ENCODE data around the gene RPS16.
A peak's percentile ranks its signal among the peaks of the same experiment; 100 is the strongest.

RPS16 gene

DNA sequence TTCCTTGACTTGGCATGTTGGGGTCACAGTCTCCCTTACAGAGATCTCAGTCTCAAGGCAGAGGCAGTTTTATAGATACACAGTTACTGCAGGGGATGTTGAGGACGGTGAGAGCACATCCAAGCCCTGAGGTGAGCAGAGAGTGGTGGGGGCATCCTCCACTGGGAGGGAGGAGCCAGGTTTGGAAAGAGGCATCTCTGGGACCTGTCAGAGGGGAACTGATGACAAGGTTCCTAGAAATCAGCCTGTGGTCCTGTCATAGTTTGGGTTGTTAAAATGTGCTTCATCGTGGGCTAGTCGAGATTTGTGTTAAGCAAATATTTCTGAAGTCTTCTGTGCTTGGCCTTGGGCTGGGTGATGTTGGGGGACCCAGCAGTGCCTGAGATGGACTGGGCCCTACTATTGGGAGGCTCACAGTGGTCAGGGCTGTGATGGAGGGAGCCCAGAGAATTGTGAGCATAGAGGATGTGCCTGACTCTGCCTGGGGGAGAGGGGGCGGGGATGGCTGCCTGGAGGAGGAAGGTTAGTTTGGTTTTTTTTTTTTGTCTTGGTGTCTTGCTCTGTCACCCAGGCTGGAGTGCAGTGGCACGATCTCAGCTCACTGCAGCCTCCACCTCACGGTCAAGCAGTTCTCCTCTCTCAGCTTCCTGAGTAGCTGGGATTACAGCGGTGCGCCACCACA lies 13.5 kb upstream of the RPS16 start:
- DNase-seq (ENCODE audit: low spot score), result no peak

DNA sequence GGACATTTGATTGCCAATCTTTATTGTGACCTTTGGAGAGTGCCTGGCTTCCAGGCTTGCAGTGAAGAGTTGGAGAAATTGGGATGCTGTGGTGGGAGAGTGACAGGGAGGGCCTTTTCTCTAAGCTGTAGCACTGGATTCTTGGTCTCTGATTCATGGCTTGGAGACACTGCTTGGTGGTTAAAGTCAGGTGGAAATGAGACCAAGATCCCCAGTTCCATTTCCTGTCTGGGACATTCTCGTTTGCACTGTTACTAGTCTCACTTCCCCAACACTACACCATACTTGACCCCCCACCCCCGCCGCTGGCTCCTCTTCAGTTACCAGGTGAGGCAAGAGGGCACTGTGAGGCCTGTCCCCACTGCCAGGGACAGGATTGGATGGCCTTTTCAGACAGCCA lies 12.5 kb upstream of the RPS16 start:
- DNase-seq (ENCODE audit: low spot score), result no peak

GRCh38 chr19:39446365-39447084 lies 10.8 kb upstream of the RPS16 start:
- no peak for DNase-seq (ENCODE audit: low spot score)

- peak; percentile 99 for DNase-seq (ENCODE audit: low spot score)
These were observed 9.7 kb upstream of the RPS16 start, which contains the start of gene SUPT5H for GRCh38 chr19:39445196-39446111. SUPT5H (plus strand) TSS chr19:39445582; CDS start chr19:39445891, 309 bp downstream.

GRCh38 chr19:39444598-39445195 lies 8.9 kb upstream of the RPS16 start:
- peak; percentile 31 for DNase-seq (ENCODE audit: low spot score)

DNA sequence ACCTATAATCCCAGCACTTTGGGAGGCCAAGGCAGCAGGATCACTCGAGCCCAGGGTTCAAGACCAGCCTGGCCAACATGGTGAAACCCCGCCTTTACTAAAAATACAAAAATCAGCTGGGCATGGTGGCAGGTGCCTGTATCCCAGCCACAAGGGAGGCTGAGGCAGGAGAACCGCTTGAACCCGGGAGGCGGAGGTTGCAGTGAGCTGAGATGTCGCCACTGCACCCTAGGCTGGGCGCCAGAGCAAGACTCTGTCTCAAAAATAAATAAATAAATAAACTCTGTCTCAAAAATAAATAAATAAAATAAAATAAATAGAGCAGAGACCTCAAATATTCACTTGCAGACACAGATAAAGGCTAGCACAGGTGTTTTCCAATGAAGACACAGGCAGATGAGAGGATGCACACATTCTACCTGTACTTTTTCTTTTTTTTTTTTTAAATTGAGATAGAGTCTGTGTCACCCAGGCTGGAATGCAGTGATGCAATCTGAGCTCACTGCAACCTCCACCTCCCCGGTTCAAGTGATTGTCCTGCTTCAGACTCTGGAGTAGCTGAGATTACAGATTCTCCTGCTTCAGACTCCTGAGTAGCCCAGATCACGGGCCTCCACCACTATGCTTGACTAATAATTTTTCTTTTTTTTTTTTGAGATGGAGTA lies 2.7 kb upstream of the RPS16 start:
- DNase-seq (ENCODE audit: low spot score), result no peak

DNA sequence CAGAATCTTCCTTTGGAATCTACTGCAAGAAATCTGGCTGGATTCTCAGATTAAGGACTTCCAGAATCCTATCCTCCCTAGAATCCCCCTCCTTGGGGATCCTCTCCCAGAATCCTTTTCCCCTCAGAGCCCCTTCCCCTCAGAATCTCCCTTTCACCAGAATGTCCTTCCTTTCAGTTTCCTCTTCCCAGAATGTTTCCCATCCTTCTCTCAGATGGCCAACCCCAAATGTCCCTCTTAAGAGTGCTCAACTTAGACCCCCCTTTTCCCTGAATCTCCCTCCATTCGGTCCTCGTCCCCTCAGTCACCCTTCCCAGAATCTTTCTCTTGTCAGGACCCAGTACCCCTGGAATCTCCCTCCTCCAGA lies 584 bp upstream of the RPS16 start:
- no peak for DNase-seq (ENCODE audit: low spot score)

DNA sequence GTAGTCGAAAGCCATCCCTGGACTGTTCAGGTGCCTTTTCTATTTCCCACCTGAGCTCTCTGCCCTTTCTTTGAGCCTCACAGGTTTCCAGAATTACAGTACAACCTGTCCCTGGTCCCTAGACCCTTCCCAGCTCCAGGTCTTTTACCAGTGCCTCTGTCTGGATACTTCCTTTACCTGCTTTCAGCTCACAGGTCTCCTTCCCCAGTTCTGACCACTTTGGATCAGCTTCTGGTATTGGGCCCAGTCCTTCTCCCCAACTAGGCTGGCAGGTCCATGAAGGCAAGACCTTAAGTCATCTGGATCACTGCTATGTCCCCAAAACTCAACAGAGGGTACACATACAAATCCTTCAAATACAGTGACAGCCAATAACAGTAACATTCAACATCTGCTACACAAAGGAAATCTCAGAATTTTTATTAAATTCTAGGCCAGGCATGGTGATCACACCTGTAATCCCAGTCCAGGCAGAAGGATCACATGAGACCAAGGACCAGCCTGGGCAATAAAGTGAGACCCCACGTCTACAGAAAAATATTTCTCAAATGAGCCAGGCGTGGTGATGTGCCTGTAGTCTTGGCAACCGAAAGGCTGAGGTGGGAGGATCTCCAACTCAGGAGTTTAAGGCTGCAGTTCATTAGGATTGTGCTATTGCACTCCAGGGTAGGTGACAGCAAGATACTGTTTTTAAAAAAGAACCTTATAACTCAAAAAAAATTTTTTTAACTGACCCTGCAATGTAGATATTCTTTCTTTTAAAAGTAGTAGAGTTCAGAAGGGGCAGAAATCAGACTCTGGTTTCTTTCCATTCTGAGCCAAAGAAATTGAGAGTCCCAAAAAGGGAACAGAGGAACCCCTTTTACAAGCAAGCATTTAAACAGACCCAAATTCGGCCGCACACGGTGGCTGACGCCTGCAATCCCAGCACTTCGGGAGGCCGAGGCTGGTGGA lies 1.3 kb downstream of the RPS16 start:
- no peak for DNase-seq (ENCODE audit: low spot score)

DNA sequence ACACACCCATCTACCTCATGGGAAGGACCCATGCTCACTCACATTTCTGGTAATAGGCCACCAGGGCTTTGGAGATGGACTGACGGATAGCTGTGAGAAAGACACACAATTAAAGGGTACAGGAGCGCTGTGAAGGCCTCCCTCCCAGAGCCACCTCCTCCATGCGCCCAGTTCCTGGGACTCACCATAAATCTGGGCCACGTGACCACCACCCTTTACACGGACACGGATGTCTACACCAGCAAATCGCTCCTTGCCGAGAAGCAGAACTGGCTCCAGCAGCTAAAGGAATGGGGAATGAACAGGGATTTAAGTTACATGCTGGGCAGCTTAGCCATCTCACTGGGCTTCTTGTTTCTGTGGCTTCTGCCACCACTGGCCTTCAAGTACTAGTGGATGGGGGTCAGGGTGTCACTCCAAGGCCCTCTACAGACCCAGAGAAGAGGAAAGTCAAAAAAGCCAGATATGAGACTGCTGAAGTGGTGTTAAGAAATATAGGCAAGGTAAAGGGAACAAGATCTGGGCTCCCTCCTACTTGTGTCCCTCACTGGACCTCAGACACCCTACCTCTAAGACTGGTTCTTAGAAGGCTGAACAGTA lies 2.2 kb downstream of the RPS16 start:
- no peak for DNase-seq (ENCODE audit: low spot score)

GRCh38 chr19:39432677-39433025 lies 3.1 kb downstream of the RPS16 start:
- DNase-seq (ENCODE audit: low spot score), result no peak

- DNase-seq (ENCODE audit: low spot score), result peak; percentile 52
These were observed 4.8 kb downstream of the RPS16 start for GRCh38 chr19:39430675-39431593.

DNA sequence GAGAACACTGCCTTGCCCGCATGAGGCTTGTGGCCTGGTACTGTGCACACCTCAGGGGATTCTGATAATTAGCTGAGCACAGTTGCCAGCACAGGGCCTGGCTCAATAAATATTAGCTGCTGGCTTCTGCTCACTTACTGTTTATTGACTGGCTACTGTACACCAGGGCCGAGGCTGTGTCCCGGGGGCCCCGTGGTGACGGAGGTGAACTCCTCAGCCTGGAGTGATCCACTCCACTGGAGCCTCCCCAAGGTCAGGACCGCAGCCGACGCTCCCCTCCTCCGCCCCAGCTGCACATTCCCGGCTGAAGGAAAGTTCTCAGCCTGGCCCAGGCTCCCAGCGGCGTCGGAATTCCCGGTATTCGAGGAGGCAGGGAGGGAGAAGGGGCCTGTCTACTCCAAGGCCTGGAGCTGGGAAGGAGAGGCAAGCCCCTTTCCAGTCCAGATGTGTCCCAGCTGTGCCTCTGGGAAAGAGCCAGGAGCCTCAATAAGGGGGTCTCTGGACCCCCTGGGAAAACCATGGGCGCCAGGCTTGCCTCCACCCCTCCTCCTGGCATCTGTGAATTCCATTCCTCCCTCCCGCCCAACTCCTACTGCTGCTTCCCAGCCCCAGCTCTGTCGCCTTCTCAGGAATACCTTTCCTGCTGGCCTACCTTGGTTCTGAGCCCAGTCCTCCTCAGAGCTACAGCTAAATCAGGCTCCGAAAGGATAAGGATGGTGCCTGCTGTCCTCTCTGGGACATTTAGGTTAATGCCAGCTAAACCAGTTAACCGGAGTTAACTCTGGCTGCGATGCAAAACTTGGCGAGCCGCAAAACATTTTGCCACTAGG lies 7.3 kb downstream of the RPS16 start:
- DNase-seq (ENCODE audit: low spot score), result peak; percentile 45

DNA sequence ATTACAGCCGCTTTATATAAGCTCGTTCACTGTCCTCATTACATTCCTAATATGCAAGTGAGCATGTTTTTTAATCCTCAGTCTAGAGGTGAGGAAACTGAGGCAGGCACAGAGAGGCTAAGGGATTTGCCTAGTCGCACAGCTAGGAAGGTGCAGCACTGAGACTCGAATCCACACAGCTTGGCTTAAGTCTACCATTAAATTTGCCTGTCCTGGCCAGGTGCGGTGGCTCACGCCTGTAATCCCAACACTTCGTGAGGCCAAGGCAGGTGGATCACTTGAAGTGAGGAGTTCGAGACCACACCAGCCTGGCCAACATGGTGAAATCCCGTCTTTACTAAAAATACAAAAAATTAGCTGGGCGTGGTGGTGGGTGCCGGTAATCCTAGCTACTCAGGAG lies 8.0 kb downstream of the RPS16 start:
- DNase-seq (ENCODE audit: low spot score), result no peak

DNA sequence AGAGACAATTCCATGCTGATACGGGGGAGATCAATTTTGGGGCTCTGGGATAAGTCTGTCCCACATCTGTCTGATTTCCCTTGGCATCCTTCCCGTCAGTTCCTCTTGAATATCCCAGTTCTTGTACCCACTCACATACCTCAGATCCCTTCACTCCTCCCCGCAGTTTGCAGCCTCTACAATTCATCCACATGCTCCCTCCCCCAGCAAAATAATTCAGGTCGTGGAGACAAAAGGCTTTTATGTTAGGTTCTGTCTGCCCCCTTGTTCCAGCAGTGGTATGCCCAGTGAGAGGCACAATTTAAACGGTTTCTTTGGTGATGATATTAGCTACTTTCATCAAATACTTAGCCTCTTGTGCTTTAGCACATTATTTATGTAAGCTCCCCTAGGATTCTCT lies 9.6 kb downstream of the RPS16 start:
- no peak for DNase-seq (ENCODE audit: low spot score)

GRCh38 chr19:39425744-39426143 lies 10.0 kb downstream of the RPS16 start:
- no peak for DNase-seq (ENCODE audit: low spot score)

- DNase-seq (ENCODE audit: low spot score), result no peak
These were observed 10.8 kb downstream of the RPS16 start for GRCh38 chr19:39424934-39425333.

DNA sequence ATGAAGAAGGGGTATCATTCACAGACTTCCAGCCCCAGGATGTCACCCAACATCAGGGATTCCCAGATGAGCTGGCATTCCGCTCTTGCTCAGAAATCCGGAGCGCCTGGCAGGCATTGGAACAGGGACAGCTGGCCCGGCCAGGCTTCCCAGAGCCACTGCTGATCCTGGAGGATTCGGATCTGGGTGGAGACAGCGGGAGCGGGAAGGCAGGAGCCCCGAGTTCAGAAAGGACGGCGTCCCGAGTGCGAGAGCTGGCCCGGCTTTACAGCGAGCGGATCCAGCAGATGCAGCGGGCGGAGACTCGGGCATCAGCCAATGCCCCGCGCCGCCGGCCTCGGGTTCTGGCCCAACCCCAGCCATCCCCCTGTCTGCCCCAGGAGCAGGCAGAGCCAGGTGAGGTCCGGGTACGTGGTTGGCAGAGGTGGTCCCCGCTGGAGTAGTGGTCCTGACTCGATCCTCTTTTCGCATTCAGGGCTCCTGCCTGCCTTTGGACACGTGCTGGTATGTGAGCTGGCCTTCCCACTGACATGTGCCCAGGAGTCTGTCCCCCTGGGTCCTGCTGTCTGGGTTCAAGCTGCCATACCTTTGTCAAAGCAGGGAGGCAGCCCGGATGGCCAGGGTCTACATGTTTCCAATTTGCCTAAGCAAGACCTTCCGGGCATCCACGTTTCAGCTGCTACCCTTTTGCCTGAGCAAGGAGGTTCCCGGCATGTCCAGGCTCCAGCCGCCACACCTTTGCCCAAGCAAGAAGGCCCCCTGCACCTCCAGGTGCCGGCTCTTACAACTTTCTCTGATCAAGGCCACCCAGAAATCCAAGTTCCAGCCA lies 12.3 kb downstream of the RPS16 start:
- no peak for DNase-seq (ENCODE audit: low spot score)
